Activated B cell treated with CpG ODN at 0.5 μM for 24 hours (primary cell): ENCODE measurements around the gene NFIA. TPM values are rescaled to one million over a fixed set of nuclear protein-coding genes. Genes with fewer than 3 reads are reported as not detected.

Experiments
- ATAC-seq: fragments of 200-7000 bp; cut with Tn5 transposase; one replicate; pipeline ENCODE4 v1.10.0; 2021; ENCODE audit warnings: low read depth, mild to moderate bottlenecking, moderate library complexity
- CTCF ChIA-PET: fragments of 350-600 bp; sonication (Branson Sonifier 250); formaldehyde crosslinking; loops from one replicate; lab custom pipeline; 2021; ENCODE audit warnings: antibody characterized with exemption; lab: Charles Lee
- POLR2A ChIA-PET: fragments of 350-600 bp; sonication (Branson Sonifier 250); formaldehyde crosslinking; loops from one replicate; lab custom pipeline; 2021; ENCODE audit warnings: antibody characterized with exemption; lab: Charles Lee
- DNase-seq: peaks from one replicate; pipeline ENCODE4 v3.0.0; 2022
- H3K27ac Mint-ChIP-seq: one replicate; pipeline ENCODE4 v1.8.0; 2020; ENCODE audit warnings: mixed read lengths
- H3K27me3 Mint-ChIP-seq: one replicate; pipeline ENCODE4 v1.8.0; 2021; ENCODE audit warnings: mixed read lengths
- H3K36me3 Mint-ChIP-seq: one replicate; pipeline ENCODE4 v1.8.0; 2021; ENCODE audit warnings: low read depth, mixed read lengths
- H3K4me1 Mint-ChIP-seq: one replicate; pipeline ENCODE4 v1.8.0; 2021; ENCODE audit warnings: mixed read lengths
- H3K4me3 Mint-ChIP-seq: one replicate; pipeline ENCODE4 v1.8.0; 2020; ENCODE audit warnings: mild to moderate bottlenecking, mixed read lengths
- H3K9me3 Mint-ChIP-seq: one replicate; pipeline ENCODE4 v1.8.0; 2020; ENCODE audit warnings: mixed read lengths
- intact Hi-C: fragments of 100-400 bp; cut with micrococcal nuclease; formaldehyde crosslinking; loops from one replicate; pipeline ENCODE4 v1.15.1; 2024
- total RNA-seq: library from RNA; stranded (reverse); gene quantifications from 2 replicates; pipeline ENCODE4 v1.2.3, GENCODE V29; 2022
- TF ChIP-seq, protein P1 (sequence below): fragments of 200-600 bp; IDR thresholded peaks from one replicate; pipeline ENCODE4 v1.8.0; 2022; ENCODE audit warnings: antibody characterized with exemption, mild to moderate bottlenecking

Gene NFIA
- total RNA-seq: 0.13 and 0.44 TPM in 2 replicates

DNA sequence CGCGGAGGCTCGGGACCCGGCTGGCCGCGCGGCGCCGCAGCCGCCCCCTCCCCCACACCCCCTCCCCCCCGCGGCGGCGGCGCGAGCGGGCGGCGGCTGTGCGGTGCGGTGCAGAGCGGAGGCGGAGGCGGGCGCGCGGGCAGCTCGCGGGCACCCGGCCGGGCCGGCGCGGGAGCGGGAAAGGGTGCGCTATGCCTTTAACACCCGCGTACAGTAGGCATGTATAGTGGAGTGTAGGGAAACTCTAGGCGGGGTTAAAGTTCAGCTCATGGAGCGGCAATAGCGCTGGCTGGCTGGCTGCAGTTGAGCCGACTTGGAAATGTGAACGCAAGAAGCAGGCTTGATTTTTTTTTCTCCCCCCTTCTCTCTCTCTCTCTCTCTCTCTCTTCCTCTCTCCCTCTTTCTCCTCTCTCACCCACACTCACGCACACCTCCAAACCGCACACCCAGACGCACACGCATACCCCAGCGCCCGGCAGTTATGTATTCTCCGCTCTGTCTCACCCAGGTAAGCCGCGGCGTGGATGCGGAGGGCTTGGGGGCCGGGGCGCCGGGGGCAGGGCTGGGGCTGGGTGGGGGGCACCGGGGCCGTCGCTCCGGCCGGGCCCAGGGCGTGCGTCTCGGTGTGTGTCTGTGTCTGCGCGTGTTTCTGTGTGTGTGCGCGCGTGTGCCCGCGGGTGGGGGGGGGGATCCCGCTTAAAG is at the start of gene NFIA:
Gene NFIA, plus strand, starts transcription at position 251 of the 702 bp plus-strand sequence.
- Mint-ChIP-seq H3K9me3 (no peaks in the 10 kb centered on the region), H3K4me1 (peaks cover 29% of the 10 kb centered on the region), H3K27me3 (peaks cover 53% of the 10 kb centered on the region), H3K27ac (no peak within 1 kb of the TSS), H3K36me3 (peaks cover 2% of the 10 kb centered on the region), H3K4me3 (peak within 1 kb of the TSS; percentile 87)
- ATAC-seq: peak; percentile 11
- ChIA-PET POLR2A (no interaction called here), CTCF (interaction anchor here (1.5 kb wide), 1 partner anchor 33 kb away, joined by 6 read pairs; no protein-coding TSS in a partner anchor)
- intact Hi-C loops: loop anchor here (5.0 kb wide), 1 partner anchor 40 kb away; no protein-coding TSS in a partner anchor
- TF ChIP-seq, protein P1, sequence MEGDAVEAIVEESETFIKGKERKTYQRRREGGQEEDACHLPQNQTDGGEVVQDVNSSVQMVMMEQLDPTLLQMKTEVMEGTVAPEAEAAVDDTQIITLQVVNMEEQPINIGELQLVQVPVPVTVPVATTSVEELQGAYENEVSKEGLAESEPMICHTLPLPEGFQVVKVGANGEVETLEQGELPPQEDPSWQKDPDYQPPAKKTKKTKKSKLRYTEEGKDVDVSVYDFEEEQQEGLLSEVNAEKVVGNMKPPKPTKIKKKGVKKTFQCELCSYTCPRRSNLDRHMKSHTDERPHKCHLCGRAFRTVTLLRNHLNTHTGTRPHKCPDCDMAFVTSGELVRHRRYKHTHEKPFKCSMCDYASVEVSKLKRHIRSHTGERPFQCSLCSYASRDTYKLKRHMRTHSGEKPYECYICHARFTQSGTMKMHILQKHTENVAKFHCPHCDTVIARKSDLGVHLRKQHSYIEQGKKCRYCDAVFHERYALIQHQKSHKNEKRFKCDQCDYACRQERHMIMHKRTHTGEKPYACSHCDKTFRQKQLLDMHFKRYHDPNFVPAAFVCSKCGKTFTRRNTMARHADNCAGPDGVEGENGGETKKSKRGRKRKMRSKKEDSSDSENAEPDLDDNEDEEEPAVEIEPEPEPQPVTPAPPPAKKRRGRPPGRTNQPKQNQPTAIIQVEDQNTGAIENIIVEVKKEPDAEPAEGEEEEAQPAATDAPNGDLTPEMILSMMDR: no peak
- DNase-seq: peak; percentile 22

DNA sequence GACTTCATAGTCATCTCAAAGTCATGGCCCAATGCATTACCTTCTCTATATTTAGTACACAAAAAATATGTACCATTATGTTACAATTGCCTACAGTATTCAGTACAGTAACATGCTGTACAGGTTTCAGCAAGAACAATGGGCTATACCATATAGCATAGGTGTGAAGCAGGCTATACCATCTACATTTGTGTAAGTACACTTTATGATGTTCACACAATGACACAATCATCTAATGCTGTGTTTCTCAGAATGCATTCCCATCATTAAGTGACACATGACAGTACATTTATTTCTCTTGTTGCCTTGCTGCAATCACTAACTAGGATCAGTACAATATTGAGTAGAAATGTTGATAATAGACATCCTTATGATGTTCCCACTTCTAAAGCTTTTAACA is 46.5 kb upstream of the NFIA start:
- no peak for DNase-seq
- ChIA-PET CTCF (no interaction called here), POLR2A (no interaction called here)
- Mint-ChIP-seq H3K27me3 (peaks cover 5% of the 10 kb centered on the region), H3K27ac (no peak overlapping the region), H3K4me1 (no peaks in the 10 kb centered on the region), H3K9me3 (no peaks in the 10 kb centered on the region), H3K36me3 (no peaks in the 10 kb centered on the region), H3K4me3 (no peak overlapping the region)
- TF ChIP-seq, protein P1: no peak
- no peak for ATAC-seq
- intact Hi-C loops: no loop called here

DNA sequence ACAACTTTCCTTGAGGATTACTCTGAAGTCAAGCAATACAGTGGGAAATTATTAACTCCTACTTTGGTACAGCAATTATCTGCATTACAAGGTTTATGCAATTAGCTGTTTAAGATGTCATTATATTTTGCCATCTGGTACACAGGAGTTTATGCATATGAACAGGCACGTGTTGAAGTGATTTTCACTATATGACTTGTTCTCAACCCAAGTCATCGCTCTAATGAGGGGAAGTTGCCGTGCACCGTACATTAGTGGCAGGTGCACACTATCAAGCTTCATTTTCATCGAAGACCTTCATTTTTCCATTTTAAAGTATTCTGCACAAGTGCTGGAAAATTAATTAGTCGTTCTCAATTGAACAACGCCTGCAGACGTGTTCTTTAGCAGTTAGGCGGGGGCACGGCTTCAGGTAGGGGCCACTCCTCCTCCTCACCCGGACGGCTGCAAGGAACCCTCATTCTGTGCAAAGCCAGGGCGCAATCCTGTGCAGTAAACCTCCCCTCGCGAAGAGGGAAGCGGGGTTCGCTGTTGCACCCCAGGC is 39.8 kb upstream of the NFIA start:
- Mint-ChIP-seq H3K4me1 (peaks cover 8% of the 10 kb centered on the region), H3K27me3 (peaks cover 46% of the 10 kb centered on the region), H3K4me3 (no peak overlapping the region), H3K36me3 (no peaks in the 10 kb centered on the region), H3K9me3 (no peaks in the 10 kb centered on the region), H3K27ac (no peak overlapping the region)
- no peak for DNase-seq
- no peak for ATAC-seq
- ChIA-PET POLR2A (no interaction called here), CTCF (interaction anchor here (0.9 to 1.4 kb wide), 3 partner anchors 315 to 1071 kb away, joined by 3 to 4 read pairs (median 3); no protein-coding TSS in a partner anchor)
- TF ChIP-seq, protein P1: no peak
- intact Hi-C loops: loop anchor here (2.0 to 5.0 kb wide), 3 partner anchors 40 to 1066 kb away; partner anchors contain the start of gene NFIA

DNA sequence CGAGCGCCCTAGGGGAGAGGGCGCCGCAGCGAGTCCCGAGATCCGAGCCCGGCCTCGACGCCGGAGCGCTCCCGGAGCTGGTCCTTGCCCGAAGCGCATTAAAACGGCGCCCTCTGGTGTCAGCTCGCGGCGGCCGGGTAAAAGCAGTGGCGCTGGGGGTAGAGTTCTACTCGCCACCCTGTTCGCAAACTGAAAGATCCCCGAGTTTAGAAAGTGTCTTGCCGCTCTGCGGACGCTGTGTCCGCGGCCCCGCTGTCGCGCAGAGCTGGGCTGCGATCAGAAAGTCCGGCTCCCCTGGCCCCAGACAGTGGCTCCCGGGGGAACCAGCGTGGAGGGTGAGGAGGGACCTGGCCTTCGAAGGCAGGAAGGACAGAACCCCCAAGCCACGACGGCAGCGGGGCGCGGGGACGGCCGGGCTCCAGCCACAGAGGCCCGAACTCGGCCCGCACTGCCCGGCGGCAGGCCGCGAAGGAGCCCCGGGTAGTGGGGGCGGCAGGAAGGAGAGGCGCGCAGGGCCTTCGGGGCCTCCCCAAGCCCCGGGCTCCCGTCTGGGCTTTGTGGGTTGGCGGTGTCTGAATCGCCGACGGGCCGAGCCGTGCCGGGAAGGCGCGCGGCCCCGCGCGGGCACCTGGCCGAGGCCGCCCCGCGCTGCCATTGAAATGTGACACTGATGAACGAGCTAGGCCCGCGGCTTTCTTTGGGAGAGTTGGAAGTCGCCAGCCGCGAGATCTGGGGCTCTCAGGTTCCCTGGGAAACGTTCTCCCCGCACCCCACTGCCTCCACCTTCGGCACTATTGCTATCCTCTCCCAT is 39.1 kb upstream of the NFIA start:
- DNase-seq (peak; percentile 66), ATAC-seq (peak; percentile 80)
- intact Hi-C loops: loop anchor here (2.0 to 5.0 kb wide), 3 partner anchors 39 to 1066 kb away; partner anchors contain the start of gene NFIA
- no peaks in the 10 kb centered on the region for H3K9me3 Mint-ChIP-seq
- no peak overlapping the region for H3K27ac Mint-ChIP-seq
- ChIA-PET CTCF (interaction anchor here (0.9 to 1.6 kb wide), 5 partner anchors 12 to 1071 kb away, joined by 3 to 4 read pairs (median 3); no protein-coding TSS in a partner anchor), POLR2A (no interaction called here)
- H3K27me3 Mint-ChIP-seq: peaks cover 46% of the 10 kb centered on the region
- H3K4me3 Mint-ChIP-seq: peak overlapping the region; percentile 72
- TF ChIP-seq, protein P1: no peak
- H3K36me3 Mint-ChIP-seq: no peaks in the 10 kb centered on the region
- H3K4me1 Mint-ChIP-seq: peaks cover 8% of the 10 kb centered on the region
